Putamen (tissue), 1 donor: Measurements from ENCODE around the gene GTF3C6.
"Not testable (repeated sequence)": the region's sequence is repeated elsewhere in the genome, so short reads cannot be mapped to it uniquely, and the experiment has no call there.

Experiments used
- DNase-seq: peaks from one replicate; pipeline ENCODE4 v3.0.0-alpha.2; 2016; ENCODE audit warnings: low spot score

GTF3C6 gene, protein sequence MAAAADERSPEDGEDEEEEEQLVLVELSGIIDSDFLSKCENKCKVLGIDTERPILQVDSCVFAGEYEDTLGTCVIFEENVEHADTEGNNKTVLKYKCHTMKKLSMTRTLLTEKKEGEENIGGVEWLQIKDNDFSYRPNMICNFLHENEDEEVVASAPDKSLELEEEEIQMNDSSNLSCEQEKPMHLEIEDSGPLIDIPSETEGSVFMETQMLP

GRCh38 chr6:110958329-110959192, at the start of gene GTF3C6:
Gene GTF3C6 (plus strand): TSS chr6:110958706. CDS start chr6:110958770, 64 bp downstream.
- peak; percentile 95 for DNase-seq

DNA sequence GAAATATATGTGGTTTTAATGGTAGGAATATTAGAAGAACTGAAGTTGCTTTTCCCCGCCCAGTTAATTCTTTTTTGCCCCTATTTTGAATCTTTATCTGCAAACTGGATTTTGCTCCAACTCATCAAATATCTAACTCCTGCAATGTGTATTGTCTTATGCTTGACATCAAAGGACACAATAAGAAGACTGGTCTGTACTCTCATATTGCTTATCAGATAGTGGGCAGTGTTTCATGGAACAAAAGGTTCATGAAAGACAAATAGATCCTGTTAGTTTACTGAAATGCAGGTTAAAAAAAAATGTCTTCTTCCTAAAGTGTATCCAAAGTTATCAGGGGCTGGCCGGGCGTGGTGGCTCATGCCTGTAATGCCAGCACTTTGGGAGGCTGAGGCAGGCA, 27.7 kb upstream of the GTF3C6 start:
- DNase-seq, result no peak

- no peak for DNase-seq
Observed at GRCh38 chr6:110933912-110934311, 24.6 kb upstream of the GTF3C6 start.

GRCh38 chr6:110934381-110934898, 24.1 kb upstream of the GTF3C6 start:
- no peak for DNase-seq

GRCh38 chr6:110935171-110935570, 23.3 kb upstream of the GTF3C6 start:
- no peak for DNase-seq

DNA sequence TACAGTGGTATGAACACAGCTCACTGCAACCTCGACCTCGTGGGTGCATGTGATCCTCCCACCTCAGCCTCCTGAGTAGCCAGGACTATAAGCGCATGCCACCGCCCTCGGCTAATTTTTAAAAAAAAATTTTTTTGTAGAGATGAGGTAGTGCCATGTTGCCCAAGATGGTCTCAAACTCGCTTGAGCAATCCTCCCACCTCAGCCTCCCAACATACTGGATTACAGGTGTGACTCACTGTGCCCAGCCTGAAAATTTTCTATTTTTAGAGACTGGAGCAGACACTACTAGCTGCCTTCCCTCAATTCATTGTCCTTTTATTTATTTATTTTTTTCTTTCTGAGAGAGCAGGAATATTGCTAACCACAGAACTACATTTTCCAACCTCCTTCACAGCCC, 20.3 kb upstream of the GTF3C6 start:
- DNase-seq, result no peak

- DNase-seq, result no peak
Observed at GRCh38 chr6:110939429-110940200, 18.9 kb upstream of the GTF3C6 start.

- peak; percentile 58 for DNase-seq
Observed at GRCh38 chr6:110944681-110945151, 13.8 kb upstream of the GTF3C6 start.

GRCh38 chr6:110946498-110946897, 12.0 kb upstream of the GTF3C6 start:
- DNase-seq, result no peak

DNA sequence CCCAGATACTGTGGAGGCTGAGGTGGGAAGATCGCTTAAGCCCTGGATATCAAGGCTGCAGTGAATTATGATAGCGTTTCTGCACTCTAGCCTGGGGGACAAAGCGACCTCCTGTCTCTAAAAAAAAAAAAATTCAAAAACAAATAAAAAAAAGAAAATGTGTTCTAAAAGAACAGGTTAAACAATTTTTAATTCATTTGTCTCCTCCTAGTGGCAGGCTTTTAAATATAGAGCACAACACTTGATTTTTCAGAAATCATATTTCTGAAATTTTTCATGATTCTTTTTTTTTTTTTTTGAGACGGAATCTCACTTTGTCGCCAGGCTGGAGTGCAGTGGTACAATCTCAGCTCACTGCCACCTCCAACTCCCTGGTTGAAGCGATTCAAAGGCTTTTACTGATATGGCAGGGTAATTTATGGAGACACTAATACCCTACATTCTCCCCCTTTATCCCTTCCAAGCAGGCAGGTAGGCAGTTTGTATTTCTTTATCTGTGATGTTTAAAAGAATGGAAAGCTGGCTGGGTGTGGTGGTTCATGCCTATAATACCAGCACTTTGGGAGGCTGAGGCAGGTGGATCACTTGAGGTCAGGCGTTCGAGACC, 8.7 kb upstream of the GTF3C6 start:
- no peak for DNase-seq

DNA sequence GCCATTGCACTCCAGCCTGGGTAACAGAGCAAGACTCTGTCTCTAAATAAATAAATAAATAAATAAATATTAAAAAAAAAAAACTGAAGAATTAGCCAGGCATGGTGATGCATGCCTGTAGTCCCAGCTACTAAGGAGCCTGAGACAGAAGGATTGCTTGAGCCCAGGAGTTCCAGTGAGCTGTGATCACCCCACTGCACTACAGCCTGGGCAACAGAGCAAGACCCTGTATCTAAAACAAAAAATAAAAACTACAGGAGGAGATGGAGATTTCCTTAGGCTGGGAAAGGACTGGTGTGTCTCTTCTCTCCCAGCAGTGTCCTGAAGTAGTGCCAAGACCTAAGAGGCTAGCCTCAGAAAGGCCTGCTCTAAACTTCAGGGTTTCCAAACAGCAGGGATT, 8.1 kb upstream of the GTF3C6 start:
- no peak for DNase-seq

- no peak for DNase-seq
Observed at GRCh38 chr6:110951008-110951407, 7.5 kb upstream of the GTF3C6 start.

GRCh38 chr6:110951986-110952794, 6.3 kb upstream of the GTF3C6 start:
- DNase-seq, result no peak

GRCh38 chr6:110953633-110954303, 4.7 kb upstream of the GTF3C6 start:
- DNase-seq, result no peak

- no peak for DNase-seq
Observed at GRCh38 chr6:110960014-110960390, 1.5 kb downstream of the GTF3C6 start.

- DNase-seq, result not testable (repeated sequence)
Observed at GRCh38 chr6:110962636-110963035, 4.1 kb downstream of the GTF3C6 start.

GRCh38 chr6:110965629-110966229, 7.2 kb downstream of the GTF3C6 start:
- DNase-seq, result no peak

GRCh38 chr6:110968661-110969060, 10.2 kb downstream of the GTF3C6 start:
- DNase-seq, result not testable (repeated sequence)

DNA sequence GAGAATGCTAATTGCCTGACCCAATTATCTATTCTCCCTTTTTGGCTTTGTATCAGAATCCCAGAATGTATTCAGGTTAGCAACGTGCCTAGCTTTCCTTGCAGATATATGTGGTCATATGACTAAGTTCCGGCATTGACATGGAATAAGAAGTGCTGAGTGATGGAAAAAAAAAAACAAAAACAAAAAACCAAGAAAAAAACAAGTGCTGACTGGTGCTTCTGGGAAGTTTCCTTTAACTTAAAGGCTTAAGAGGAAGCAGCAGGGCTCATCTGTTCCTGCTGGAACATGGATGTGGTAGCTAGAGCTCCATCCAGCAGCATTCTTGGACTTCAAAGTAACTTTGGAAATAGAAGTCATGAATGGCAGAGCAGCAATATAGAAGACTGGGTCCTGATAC, 13.0 kb downstream of the GTF3C6 start:
- no peak for DNase-seq

GRCh38 chr6:110976575-110976974, 18.1 kb downstream of the GTF3C6 start:
- no peak for DNase-seq
